ENCODE data around the gene NHS.

DNA sequence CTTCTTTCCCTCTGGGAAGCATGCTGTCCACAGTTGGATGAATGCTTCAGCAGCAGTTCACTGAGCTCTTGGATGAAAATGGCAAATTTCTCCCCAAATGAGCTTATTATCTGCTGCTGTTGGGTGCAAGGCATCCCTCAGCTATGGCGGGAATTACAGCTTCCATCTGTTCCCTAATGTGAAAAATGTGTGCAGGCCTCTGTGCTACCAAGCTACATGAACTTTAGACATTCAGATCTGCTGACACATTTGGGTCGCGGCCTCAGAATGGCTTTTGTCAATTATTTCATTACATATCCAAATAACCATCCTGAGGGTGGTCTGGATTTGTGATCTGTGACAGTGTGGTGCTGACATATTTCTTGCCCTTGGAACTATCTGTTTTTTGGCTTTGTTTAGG, 242.8 kb downstream of the NHS start:
- TF ChIP-seq, protein P1, sequence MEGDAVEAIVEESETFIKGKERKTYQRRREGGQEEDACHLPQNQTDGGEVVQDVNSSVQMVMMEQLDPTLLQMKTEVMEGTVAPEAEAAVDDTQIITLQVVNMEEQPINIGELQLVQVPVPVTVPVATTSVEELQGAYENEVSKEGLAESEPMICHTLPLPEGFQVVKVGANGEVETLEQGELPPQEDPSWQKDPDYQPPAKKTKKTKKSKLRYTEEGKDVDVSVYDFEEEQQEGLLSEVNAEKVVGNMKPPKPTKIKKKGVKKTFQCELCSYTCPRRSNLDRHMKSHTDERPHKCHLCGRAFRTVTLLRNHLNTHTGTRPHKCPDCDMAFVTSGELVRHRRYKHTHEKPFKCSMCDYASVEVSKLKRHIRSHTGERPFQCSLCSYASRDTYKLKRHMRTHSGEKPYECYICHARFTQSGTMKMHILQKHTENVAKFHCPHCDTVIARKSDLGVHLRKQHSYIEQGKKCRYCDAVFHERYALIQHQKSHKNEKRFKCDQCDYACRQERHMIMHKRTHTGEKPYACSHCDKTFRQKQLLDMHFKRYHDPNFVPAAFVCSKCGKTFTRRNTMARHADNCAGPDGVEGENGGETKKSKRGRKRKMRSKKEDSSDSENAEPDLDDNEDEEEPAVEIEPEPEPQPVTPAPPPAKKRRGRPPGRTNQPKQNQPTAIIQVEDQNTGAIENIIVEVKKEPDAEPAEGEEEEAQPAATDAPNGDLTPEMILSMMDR (IDR thresholded peaks at IDR 0.05 in 4 of 5, conservative IDR thresholded peaks at IDR 0.05 in 1 of 5): no peak
- no peak for TF ChIP-seq POLR2A (IDR thresholded peaks at IDR 0.05)
